GM21723 (cell line): Measurements from ENCODE around the gene CES4A.
A peak's percentile ranks its signal among the peaks of the same experiment; 100 is the strongest.

ENCODE experiments used
- ATAC-seq: cut with Tn5 transposase; IDR thresholded peaks from one replicate; pipeline ENCODE4 v1.9.1; 2021; ENCODE audit warnings: mild to moderate bottlenecking, moderate library complexity; ENCODE audit not compliant: unreplicated experiment

Gene CES4A

DNA sequence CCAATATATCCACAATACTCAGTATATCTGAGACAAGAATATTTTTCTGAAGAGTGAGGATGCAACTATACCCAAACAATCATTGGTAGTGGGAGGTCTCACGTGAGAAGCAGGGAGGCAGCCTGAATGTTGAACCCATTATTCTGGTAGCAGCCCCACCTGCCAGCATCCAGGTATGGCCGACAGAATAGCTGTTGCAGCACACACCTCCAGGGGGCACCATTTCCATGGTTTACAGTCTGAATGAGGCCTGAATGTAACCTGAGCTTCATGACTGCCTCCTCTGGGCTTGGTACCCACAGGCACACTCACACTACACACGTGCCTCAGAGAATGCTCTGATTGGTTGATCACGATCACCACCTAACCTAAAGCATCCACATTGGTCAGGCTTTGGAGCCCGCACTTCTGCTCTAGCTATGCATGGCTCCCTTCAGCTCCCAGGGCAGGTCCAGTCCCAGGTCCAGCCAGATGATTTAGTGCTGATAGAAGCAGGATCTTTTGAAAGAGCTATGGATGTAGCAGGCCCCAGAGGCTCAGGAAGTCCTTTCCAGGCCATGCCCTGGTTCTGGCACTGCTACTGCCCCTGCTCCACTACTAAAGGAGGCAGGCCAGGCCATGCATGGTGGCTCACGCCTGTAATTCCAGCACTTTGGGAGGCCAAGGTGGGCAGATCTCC lies 29.6 kb downstream of the CES4A start:
- ATAC-seq, result peak; percentile 81

GRCh38 chr16:67019171-67019570 lies 30.8 kb downstream of the CES4A start:
- no peak for ATAC-seq

DNA sequence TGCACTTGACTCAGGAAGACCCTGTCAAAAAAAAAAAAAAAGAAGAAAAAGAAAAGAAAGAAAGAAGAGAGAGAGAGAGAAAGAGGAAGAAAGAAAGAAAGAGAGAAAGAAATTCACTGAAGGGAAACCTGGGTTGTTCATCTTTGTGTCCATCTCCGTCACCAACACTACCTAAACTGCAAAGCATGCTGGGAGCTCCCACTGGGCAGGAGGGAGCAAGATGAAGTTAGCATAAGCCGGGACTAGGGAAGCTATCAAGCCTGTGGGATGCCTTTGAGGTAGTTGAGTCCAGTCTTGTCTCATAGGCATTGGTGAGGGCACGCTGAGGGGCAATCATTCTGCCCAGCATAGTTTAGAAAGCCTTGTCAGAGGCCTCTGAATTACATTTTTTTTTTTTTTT lies 32.9 kb downstream of the CES4A start:
- ATAC-seq, result no peak

DNA sequence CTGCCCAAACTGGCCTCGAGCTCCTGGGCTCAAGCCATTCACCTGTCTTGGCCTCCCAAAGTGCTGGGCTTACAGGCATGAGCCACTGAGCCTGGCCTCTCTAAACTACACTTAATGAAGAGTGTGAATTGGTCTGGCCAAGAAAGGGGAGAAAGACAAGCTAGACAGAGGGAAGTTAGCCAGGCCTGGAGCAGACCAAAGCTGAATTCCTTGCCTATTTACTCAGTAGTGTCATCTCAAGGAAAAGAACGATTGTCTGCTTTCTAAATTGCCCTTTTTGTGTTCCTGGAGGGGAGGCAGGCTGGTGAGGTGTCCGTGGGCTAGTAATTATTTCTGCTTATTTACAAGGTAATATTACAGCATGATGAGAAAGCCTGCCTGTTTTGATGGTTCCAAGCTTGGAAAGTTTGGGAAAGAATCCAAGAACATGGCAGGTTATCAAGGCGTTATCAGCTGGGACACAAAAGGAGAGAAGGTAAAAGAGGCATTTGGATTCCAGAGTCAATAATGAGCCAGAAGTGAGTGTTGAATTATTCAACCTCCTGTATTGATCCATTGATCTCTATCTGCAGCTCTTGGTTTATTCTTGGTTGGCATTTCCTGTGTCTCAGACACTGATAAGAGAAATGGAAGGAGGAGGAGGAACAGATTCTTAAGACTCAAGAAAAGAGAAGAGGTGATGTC lies 34.3 kb downstream of the CES4A start:
- ATAC-seq, result no peak

DNA sequence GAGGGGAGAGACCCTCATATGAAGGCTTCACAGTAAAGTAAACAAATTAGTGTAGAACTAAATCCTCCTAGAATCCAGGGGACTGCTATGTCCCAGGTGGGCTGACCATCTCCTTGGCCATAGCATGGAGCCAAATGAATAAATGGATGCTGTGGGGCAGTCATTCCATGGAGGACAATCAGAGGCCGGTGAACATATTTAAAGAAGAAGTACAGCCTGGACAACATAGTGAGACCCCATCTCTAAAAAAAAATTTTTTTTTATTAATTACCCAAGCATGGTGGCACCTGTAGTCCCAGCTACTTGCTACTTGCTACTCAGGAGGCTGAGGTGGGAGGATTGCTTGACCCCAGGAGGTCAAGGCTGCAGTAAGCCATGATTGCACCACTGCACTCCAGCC lies 35.3 kb downstream of the CES4A start:
- ATAC-seq, result no peak

GRCh38 chr16:67024384-67025209 lies 36.2 kb downstream of the CES4A start:
- no peak for ATAC-seq

DNA sequence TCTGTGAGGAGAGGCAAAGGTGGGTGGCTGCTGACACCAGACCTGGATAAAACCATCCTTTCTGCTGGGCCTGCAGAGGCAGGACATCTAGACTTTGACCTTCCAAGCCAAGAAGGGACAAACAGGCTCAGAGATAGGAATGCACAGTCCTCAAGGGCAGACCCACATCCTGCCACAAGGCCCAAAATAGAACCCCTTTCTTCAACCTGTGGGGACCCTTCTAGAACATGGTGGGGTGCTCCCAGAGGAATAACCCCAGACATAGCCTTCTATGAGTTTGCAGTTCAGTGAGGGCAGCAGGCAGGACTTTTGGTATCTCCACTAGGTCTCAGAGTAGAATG lies 36.8 kb downstream of the CES4A start:
- no peak for ATAC-seq

DNA sequence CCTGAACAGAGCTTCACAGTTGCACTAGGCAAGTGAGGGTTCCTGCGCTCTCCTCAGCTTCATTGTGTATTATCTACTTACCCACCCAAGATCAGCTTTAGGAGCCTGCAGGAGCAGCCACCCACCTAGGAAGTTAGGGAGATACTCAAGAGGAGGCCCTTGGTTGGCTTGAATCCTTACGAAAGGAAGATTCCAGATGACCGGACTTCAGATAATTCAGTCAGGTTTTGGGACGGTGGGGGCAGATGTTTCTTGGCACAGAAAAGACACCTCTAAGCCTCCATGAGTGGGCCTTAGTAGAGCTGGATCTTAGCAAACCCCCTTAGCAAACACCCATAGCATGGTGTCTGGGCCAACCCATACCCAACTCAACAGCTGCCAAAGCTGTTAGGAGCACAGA lies 38.2 kb downstream of the CES4A start:
- ATAC-seq, result no peak

DNA sequence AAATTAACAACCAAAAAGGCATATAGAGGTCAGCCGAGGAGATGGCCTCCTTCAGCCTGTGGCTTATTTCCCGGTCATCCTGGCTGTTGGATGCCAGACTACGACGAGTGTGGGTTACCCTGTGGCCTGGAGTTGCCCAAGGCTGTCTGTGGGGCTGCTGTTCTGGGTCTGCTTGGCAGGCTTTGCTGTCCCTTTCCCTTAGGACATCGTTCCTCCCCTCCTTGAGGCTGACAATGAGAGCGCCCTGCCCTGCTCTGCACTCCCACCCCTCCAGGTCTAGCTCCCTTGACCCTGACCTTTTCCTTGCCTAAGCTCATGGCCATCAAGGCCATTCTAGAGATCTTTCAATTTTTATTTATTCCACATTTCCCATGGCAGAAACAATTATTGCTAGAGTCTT lies 38.7 kb downstream of the CES4A start:
- ATAC-seq, result no peak

- no peak for ATAC-seq
Observed at GRCh38 chr16:67028167-67028695, 39.8 kb downstream of the CES4A start.

DNA sequence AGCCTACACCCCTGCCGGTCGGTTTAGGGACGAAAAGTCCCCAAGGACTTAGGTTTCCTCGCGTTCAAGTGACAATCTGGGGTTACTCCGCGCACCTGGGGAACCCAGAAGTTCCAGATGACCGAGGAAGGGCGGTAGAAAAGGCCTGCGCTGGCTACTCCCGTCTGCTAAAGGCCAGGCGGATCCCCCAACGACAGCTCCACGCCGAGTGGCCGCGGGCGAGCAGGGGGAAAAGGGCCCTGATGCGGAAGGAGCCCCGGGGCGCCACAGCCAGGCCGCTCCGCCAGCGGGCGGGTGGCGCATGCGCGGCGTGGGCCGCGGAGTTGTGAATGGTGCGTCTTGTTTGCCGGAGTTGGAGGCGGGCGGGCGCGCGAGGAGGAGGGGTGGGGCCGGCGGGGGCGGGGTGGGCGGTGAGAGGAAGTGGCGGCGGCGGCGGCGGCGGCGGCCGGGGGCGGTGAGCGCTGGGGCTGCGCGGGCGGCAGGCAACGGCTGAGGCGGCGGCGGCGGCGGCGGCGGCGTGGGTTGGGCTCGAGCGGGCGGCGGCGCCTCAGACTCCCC lies 40.4 kb downstream of the CES4A start, which contains the start of gene CBFB:
CBFB (plus strand) TSS at position 454 of the 558 bp plus-strand sequence. CDS start 259 bp downstream, outside the sequence.
- ATAC-seq, result peak; percentile 69

DNA sequence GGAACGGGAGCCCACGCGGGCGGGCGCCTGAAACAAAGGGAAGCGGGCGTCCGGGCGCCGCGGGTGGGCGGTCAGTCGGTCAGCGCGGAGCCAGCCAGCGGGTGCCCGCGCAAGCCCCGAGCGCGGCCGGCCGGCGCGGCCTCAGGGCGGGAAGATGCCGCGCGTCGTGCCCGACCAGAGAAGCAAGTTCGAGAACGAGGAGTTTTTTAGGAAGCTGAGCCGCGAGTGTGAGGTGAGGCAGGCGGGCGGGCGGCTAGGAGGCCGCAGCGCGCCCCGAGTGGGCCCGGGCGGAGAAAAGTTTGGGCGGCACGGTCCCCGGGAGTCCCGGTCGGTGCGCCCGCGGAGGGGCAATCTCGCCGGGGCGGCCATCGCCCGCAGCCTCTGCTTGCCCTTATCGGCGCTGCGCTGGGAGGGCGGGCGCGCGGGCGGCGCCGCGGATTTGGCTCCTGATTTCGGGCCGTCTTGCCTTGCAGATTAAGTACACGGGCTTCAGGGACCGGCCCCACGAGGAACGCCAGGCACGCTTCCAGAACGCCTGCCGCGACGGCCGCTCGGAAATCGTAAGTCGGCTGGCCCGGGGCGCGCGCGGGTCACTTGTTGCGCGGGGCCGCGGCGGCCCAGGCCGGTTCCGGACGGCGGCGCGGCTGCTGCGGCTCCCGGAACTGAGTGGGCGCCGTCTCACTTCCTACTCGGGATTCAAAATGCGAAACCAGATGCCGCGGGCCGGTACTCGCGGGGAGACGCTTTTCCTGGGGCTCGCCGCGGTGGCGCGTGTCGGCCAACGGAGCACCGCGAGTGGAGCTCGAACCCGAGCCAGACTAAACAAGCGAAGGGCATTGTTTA lies 41.1 kb downstream of the CES4A start:
- peak; percentile 52 for ATAC-seq

DNA sequence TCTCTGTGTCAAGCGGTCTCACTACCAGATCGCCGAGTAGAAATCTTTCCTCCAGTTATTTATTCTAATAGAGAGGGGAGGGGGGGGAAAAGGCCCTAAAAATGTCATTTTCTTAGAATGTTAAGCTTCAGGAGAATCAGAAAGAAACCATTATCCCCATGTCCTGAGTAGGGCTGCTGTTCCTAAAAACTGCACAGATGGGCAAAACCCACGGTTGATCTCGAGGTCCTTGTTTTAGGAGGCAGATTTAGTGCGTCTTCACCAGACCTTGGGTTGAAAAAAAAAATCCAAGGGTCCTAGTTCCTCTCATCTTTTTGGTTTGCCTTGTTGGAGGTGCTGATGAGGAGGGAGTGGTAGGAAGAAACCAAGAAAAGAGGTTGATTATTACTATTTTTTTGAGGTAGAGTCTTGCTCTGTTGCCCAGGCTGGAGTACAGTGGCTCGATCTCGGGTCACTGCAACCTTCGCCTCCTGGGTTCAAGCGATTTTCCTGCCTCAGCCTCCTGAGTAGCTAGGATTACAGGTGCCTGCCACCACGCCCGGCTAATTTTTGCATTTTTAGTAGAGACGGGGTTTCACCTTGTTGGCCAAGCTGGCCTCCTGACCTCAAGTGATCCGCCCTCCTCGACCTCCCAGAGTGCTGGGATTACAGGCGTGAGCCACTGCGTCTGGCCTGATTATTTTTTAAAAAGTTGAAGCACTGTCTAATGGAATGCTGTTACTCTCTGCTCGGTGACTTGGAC lies 42.0 kb downstream of the CES4A start:
- peak; percentile 0 for ATAC-seq

DNA sequence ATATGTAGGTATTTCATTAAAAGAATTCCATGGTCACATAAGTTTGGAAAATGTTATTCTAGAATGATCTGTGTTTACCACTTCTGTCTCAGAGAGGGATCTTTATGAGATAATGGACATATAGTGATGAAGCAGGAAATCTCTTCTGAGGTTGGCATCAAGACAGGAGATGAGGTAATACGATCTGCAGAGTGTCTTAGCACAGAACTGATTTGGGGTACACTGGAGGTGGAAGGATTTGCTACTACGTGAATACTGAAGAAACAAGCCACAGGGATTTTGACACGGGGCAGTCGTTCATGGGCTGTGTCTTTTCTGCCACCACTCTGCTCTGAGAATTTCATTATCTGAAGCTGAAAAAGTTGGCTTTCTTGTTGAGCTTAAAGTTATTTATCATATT lies 46.1 kb downstream of the CES4A start:
- no peak for ATAC-seq

DNA sequence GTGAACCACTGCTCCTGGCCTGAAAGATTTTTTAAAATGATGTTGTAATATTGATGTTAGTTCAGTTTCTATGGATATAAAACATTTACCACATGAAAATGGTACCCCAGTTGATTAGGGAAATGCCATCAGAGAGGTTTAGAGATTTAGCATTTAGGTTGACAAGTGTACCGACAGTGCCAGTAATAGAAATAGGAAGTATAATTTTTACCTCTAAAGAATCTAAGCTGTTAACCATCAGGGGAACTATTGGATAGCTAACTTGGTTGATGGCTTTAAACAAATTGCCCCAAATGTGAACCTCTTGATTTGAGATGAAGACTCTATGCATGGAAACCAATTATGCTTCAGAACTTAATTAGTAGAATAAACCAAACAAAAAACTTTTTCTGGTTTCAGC lies 47.0 kb downstream of the CES4A start:
- ATAC-seq, result no peak

DNA sequence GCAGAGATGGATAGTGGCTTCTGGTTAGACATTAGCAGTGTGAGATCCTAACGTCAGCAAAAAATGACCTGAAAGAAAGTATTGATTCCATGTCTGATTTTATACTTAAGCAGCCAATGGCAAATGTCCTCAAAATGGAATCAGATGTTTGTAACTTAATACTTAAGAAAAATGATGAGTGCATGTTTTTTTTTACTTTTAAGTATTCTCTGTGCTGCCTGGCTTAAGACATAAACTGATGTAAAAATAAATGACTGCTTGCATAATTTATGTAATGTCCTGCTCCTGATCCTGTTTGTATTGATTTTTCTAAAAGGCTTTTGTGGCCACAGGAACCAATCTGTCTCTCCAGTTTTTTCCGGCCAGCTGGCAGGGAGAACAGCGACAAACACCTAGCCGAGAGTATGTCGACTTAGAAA lies 47.9 kb downstream of the CES4A start:
- no peak for ATAC-seq

- no peak for ATAC-seq
Observed at GRCh38 chr16:67039260-67040020, 51.1 kb downstream of the CES4A start.

DNA sequence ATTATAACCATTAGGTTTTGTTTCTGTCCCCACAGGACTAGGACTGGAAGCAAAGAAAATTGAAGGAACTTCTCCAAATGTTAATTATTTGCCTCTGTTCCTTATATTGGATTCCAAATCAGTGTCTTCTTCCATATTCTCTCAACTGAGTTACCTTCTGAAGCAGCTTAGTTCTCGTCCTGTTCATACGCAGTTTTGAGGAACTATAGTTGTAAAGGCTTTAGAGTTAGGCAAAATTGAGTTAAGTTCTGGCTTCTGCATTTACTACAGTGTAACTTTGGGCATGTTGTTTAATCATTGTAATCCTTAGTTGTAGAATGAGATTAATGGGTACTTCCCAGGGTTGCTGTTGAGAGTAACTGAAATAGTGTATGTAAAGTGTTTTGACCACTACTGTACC lies 51.8 kb downstream of the CES4A start:
- no peak for ATAC-seq

DNA sequence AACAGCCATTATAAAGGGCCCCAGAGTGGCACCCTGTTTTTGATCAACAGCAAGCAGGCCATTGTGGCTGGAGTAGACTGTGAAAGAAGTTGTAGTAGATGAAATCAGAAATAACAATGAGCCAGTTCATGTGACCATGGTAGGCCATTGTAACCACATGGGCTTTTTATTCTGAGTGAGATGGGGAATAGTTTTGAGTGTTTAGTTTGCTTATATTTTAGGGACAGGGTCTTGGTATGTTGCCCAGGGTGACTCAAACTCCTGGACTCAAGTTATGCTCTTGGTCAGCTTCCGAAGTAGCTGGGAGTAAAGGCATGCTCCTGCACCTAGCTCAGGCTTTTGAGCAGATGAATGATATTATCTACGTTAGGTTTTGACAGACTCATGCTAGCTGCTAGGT lies 52.5 kb downstream of the CES4A start:
- ATAC-seq, result no peak
